Kidney (tissue), 14 donors: ENCODE results near the gene TUNAR. TPM values are rescaled to one million over a fixed set of nuclear protein-coding genes. Genes with fewer than 3 reads are reported as not detected.

Experiments used
- DNase-seq, 5 donors: peaks; one replicate each; pipeline ENCODE4 v3.0.0-alpha.2; 2013 to 2020
- FAIRE-seq: peaks from 2 replicates; lab custom pipeline; 2012; peaks lifted over from hg19 to GRCh38; lab: Jason Lieb, UNC
- H3K27ac ChIP-seq, 2 donors: one replicate each; pipeline ENCODE4 v1.7.0; 2013; ENCODE audit warnings: low read depth in 2 of 2, low read length in 2 of 2, inconsistent platforms in 1 of 2
- H3K27me3 ChIP-seq: one replicate; pipeline ENCODE4 v1.7.1; 2013; ENCODE audit warnings: low read length, inconsistent platforms; ENCODE audit not compliant: control insufficient read depth, insufficient read depth
- H3K36me3 ChIP-seq, 3 donors: one replicate each; pipeline versions ENCODE4 v1.7.0 to v1.7.1; 2013; ENCODE audit warnings: low read length in 3 of 3, control low read depth in 1 of 3, inconsistent platforms in 1 of 3; ENCODE audit not compliant: insufficient read depth in 3 of 3, control insufficient read depth in 2 of 3
- H3K4me1 ChIP-seq, 3 donors: one replicate each; pipeline versions ENCODE4 v1.7.0 to v1.7.1; 2013; ENCODE audit warnings: low read length in 3 of 3, inconsistent platforms in 1 of 3, low read depth in 1 of 3; ENCODE audit not compliant: control insufficient read depth in 2 of 3, insufficient read depth in 2 of 3
- H3K4me3 ChIP-seq, 3 donors: one replicate each; pipeline versions ENCODE4 v1.7.0 to v1.8.1; 2013; ENCODE audit warnings: low read length in 3 of 3, control low read depth in 1 of 3, inconsistent platforms in 1 of 3
- H3K9ac ChIP-seq, 3 donors: one replicate each; pipeline versions ENCODE4 v1.7.0 to v1.7.1; 2013; ENCODE audit warnings: low read length in 3 of 3, control low read depth in 1 of 3, inconsistent platforms in 1 of 3
- H3K9me3 ChIP-seq, 3 donors: one replicate each; pipeline versions ENCODE4 v1.7.0 to v1.7.1; 2013; ENCODE audit warnings: low read length in 3 of 3, control low read depth in 1 of 3, inconsistent platforms in 1 of 3; ENCODE audit not compliant: control insufficient read depth in 2 of 3, insufficient read depth in 1 of 3
- CTCF ChIP-seq: IDR thresholded peaks from 3 replicates; pipeline ENCODE4 v1.5.1; 2012; ENCODE audit warnings: mild to moderate bottlenecking, moderate library complexity, borderline replicate concordance; ENCODE audit not compliant: insufficient read depth; ENCODE audit errors: extremely low read depth
- intact Hi-C: fragments of 100-400 bp; cut with DNase I; formaldehyde crosslinking; loops from one replicate; pipeline ENCODE4 v1.11.1; 2022
- polyA plus RNA-seq: library from polyadenylated mRNA; stranded (reverse); fragments of 350-450 nt; fragmentation: Illumina TruSeq; extraction: RNeasy Lipid Tissue Mini Kit (QIAGEN cat#74804); gene quantifications from one replicate; pipeline ENCODE4 v1.2.3, GENCODE V29; 2014; ENCODE audit warnings: low read depth, low replicate concordance; ENCODE audit not compliant: insufficient read depth
- total RNA-seq: library from RNA; stranded (reverse); fragmentation: NEBNext Ultra II Directional; extraction: Animal tissue kit (Norgen Biotek cat#: 25700); gene quantifications from one replicate; pipeline ENCODE4 v1.2.1, GENCODE V29; 2021
- donor health status: control.
- donor health status: control.
- donor health status: control.
- donor health status: control.
- donor health status: control.
- donor health status: DM: yes; HTN: yes; CAD: no.
- donor health status: Normal renal cell carcinoma (clear cell type).

Gene TUNAR
- total and polyA plus RNA-seq, 2 donors from 2014 or later: 0.82 TPM; not detected in 1

GRCh38 chr14:95903616-95904107, 27.0 kb downstream of the TUNAR start:
- Histone ChIP-seq H3K4me3 (no peak overlapping the region), H3K9ac (no peak overlapping the region), H3K4me1 (no peaks in the 10 kb centered on the region), H3K27me3 (no peaks in the 10 kb centered on the region), H3K9me3 (no peaks in the 10 kb centered on the region), H3K27ac (no peak overlapping the region), H3K36me3 (no peaks in the 10 kb centered on the region)
- no peak for FAIRE-seq
- intact Hi-C loops: no loop called here
- DNase-seq: no peak
- TF ChIP-seq CTCF: no peak

DNA sequence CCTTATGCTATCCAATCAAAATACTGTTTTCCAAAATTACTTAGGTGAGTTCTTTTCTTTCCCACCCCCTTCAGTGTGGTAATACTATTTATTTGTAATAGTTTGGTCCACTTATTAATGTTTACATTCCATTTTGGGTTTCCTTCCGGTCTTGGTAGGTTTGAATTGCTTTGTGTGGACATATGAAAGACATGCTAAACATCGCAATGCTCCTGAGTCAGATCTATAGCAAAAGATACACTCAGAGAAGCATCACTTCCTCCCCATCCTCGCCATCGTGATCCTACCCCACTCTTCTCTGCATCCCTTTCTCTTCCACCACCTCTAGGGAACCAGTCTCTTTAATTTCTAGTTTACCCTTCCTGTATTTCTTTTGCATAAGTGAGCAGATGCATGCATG, 30.0 kb downstream of the TUNAR start:
- no peaks in the 10 kb centered on the region for H3K36me3 ChIP-seq
- no peaks in the 10 kb centered on the region for H3K4me1 ChIP-seq
- no peak overlapping the region for H3K4me3 ChIP-seq
- DNase-seq (no peak), FAIRE-seq (no peak)
- TF ChIP-seq CTCF: no peak
- H3K27me3 ChIP-seq: no peaks in the 10 kb centered on the region
- no peaks in the 10 kb centered on the region for H3K9me3 ChIP-seq
- no peak overlapping the region for H3K27ac ChIP-seq
- no peak overlapping the region for H3K9ac ChIP-seq
- intact Hi-C loops: no loop called here

- Histone ChIP-seq H3K27me3 (no peaks in the 10 kb centered on the region), H3K36me3 (no peaks in the 10 kb centered on the region), H3K27ac (no peak overlapping the region), H3K4me1 (no peaks in the 10 kb centered on the region), H3K4me3 (no peak overlapping the region), H3K9ac (no peak overlapping the region), H3K9me3 (no peaks in the 10 kb centered on the region)
- TF ChIP-seq CTCF: no peak
- FAIRE-seq (no peak), DNase-seq (no peak)
- intact Hi-C loops: no loop called here
Observed at GRCh38 chr14:95910628-95911027, 34.0 kb downstream of the TUNAR start.

GRCh38 chr14:95911456-95911855, 34.8 kb downstream of the TUNAR start:
- Histone ChIP-seq H3K9me3 (no peaks in the 10 kb centered on the region), H3K9ac (no peak overlapping the region), H3K4me1 (no peaks in the 10 kb centered on the region), H3K27me3 (no peaks in the 10 kb centered on the region), H3K27ac (no peak overlapping the region), H3K4me3 (no peak overlapping the region), H3K36me3 (no peaks in the 10 kb centered on the region)
- DNase-seq (no peak), FAIRE-seq (no peak)
- intact Hi-C loops: no loop called here
- TF ChIP-seq CTCF: no peak
